ENCODE measurements around the gene MAP3K4.

MAP3K4 gene

GRCh38 chr6:161044335-161044734 lies 52.8 kb downstream of the MAP3K4 start:
- no peak for DNase-seq

- no peak for DNase-seq
These were observed 57.1 kb downstream of the MAP3K4 start for GRCh38 chr6:161048641-161049040.

- DNase-seq: no peak
These were observed 58.7 kb downstream of the MAP3K4 start for GRCh38 chr6:161050134-161050765.

- DNase-seq: no peak
These were observed 61.5 kb downstream of the MAP3K4 start for GRCh38 chr6:161053103-161053502.

- DNase-seq: no peak
These were observed 63.3 kb downstream of the MAP3K4 start for GRCh38 chr6:161054876-161055275.

- no peak for DNase-seq
These were observed 64.9 kb downstream of the MAP3K4 start for GRCh38 chr6:161056451-161056850.

GRCh38 chr6:161057103-161058091 lies 65.8 kb downstream of the MAP3K4 start:
- DNase-seq: no peak

- no peak for DNase-seq
These were observed 67.2 kb downstream of the MAP3K4 start for GRCh38 chr6:161058741-161059140.

GRCh38 chr6:161061576-161061975 lies 70.0 kb downstream of the MAP3K4 start:
- DNase-seq: no peak

- DNase-seq: no peak
These were observed 73.3 kb downstream of the MAP3K4 start for GRCh38 chr6:161064915-161065314.

GRCh38 chr6:161066511-161066910 lies 74.9 kb downstream of the MAP3K4 start:
- DNase-seq: no peak

- no peak for DNase-seq
These were observed 76.2 kb downstream of the MAP3K4 start for GRCh38 chr6:161067749-161068148.

GRCh38 chr6:161068321-161068741 lies 76.8 kb downstream of the MAP3K4 start:
- no peak for DNase-seq

- no peak for DNase-seq
These were observed 82.4 kb downstream of the MAP3K4 start for GRCh38 chr6:161073930-161074329.

GRCh38 chr6:161074496-161075121 lies 83.0 kb downstream of the MAP3K4 start:
- no peak for DNase-seq

- DNase-seq: no peak
These were observed 84.7 kb downstream of the MAP3K4 start for GRCh38 chr6:161076181-161076677.

GRCh38 chr6:161079566-161080262 lies 88.1 kb downstream of the MAP3K4 start:
- no peak for DNase-seq

GRCh38 chr6:161080263-161080970 lies 88.8 kb downstream of the MAP3K4 start:
- DNase-seq: no peak

- no peak for DNase-seq
These were observed 90.6 kb downstream of the MAP3K4 start for GRCh38 chr6:161082215-161082614.

GRCh38 chr6:161085246-161085645 lies 93.7 kb downstream of the MAP3K4 start:
- no peak for DNase-seq

GRCh38 chr6:161088676-161089328 lies 97.2 kb downstream of the MAP3K4 start:
- no peak for DNase-seq

Measured in effector CD8-positive, alpha-beta T cell (primary cell).